ENCODE measurements around the gene KCNJ10.

Gene KCNJ10

DNA sequence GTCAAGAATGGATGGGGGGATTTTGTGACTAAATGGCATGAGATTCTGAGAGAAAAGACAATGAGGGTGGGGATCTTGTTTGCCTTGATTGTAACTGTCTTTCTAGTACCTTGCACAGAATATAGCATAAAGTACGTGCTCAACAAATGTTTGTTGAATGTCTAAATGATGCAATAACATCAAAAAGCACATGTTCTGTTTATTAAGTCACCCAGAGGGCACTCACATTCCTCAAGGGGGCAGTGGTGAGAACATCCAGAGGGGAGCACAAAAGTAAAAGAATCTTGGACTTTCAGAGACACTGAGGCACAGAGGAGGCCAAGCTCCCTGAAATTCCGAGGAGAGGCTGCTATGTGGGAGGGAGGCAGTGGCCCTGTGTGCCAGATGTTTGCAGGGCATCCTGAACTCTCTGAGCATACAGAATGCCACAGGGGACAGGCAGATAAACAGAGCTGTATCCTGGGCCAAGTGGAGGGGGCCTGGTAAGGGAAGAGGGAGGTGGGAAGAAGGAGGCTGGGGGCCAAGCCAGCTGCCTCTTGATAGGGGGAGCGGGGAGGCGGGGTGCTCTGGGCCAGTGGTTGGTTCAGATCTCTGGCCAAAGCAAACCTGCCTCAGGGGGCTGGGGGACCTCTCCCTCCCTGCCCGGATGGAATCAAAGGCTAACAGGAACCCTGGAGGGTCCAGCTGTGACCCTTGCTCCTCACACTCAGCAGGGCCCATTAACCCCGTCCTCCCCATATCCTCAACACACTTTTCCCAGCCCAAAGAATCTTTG, 39.1 kb upstream of the KCNJ10 start:
- DNase-seq (ENCODE audit: insufficient read length), result no peak
- TF ChIP-seq POLR2A (IDR thresholded peaks at IDR 0.05; ENCODE audit: low read depth, low read length), result no peak
- no peak for TF ChIP-seq TAF1 (IDR thresholded peaks at IDR 0.05; ENCODE audit: borderline replicate concordance, low read depth, low read length)
- TF ChIP-seq POLR2AphosphoS5 (IDR thresholded peaks at IDR 0.05; ENCODE audit: low read depth, low read length), result no peak

GRCh38 chr1:160107512-160107911, 37.6 kb upstream of the KCNJ10 start:
- FAIRE-seq (no peak), DNase-seq (ENCODE audit: insufficient read length) (no peak)
- TF ChIP-seq TAF1 (IDR thresholded peaks at IDR 0.05; ENCODE audit: borderline replicate concordance, low read depth, low read length), result no peak
- TF ChIP-seq POLR2AphosphoS5 (IDR thresholded peaks at IDR 0.05; ENCODE audit: low read depth, low read length), result no peak
- TF ChIP-seq POLR2A (IDR thresholded peaks at IDR 0.05; ENCODE audit: low read depth, low read length), result no peak

More for the DNA sequence above, 39.1 kb upstream of the KCNJ10 start:
- peak; percentile 40 for FAIRE-seq

GRCh38 chr1:160105155-160105554, 35.2 kb upstream of the KCNJ10 start:
- DNase-seq (ENCODE audit: insufficient read length) (no peak), FAIRE-seq (no peak)
- TF ChIP-seq TAF1 (IDR thresholded peaks at IDR 0.05; ENCODE audit: borderline replicate concordance, low read depth, low read length), result no peak
- TF ChIP-seq POLR2A (IDR thresholded peaks at IDR 0.05; ENCODE audit: low read depth, low read length), result no peak
- no peak for TF ChIP-seq POLR2AphosphoS5 (IDR thresholded peaks at IDR 0.05; ENCODE audit: low read depth, low read length)

DNA sequence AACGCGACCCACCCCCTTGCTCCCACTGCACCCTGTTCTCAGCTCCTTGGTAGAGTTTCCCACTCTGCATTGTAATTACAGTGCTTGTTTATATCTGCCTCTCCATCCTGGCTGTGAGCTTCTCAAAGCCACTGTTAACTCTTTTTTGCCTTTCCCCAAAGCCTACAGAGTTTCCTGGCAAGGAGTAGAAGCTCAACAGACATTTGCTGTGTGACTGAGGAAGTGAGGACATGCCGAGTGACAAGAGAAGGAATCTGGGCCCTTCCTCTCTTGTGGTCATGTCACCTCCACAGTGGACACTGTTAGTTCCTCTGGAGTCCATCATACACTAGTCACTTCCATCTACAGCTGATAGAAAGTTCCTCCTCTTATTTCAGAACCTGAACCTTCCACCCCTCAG, 34.5 kb upstream of the KCNJ10 start:
- TF ChIP-seq POLR2AphosphoS5 (IDR thresholded peaks at IDR 0.05; ENCODE audit: low read depth, low read length) (no peak), TAF1 (IDR thresholded peaks at IDR 0.05; ENCODE audit: borderline replicate concordance, low read depth, low read length) (no peak), POLR2A (IDR thresholded peaks at IDR 0.05; ENCODE audit: low read depth, low read length) (no peak)
- FAIRE-seq, result no peak

DNA sequence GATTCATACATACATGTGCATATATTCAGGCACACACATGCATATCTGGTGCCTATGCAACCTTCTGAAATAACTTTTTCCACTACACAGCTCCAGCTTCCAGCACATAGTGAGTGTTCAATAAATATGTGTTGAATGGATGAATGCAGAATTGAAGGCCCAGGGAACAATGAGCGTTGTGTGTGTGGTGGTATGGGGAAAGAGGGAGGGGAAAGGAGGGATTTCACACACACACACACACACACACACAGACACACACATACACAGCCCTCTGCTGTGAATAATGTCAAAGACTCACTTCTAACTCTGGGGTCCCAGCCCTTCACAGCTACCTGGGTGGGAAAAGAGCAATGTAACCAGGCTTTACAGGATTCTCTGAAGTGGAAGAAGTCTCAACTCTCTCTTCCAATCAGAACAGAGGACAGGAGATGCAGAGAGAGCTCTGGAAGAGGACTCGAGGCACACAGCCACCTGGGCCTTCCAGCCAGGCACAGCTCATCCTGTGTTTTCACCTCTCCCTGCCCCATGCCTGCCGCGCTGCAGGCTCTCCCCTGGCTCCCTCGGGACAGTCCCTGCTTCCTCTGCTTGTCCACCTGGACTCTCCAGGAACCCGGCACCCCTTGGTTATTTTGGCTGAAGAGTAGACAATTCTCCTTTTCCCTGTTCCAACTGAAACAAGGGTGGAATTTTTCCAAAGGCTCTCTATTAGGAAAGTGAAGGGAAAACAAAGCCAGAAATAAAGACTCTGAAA, 33.9 kb upstream of the KCNJ10 start:
- DNase-seq (ENCODE audit: insufficient read length) (no peak), FAIRE-seq (no peak)
- TF ChIP-seq POLR2A (IDR thresholded peaks at IDR 0.05; ENCODE audit: low read depth, low read length), result no peak

More for the DNA sequence above, 34.5 kb upstream of the KCNJ10 start:
- DNase-seq (ENCODE audit: insufficient read length), result no peak

DNA sequence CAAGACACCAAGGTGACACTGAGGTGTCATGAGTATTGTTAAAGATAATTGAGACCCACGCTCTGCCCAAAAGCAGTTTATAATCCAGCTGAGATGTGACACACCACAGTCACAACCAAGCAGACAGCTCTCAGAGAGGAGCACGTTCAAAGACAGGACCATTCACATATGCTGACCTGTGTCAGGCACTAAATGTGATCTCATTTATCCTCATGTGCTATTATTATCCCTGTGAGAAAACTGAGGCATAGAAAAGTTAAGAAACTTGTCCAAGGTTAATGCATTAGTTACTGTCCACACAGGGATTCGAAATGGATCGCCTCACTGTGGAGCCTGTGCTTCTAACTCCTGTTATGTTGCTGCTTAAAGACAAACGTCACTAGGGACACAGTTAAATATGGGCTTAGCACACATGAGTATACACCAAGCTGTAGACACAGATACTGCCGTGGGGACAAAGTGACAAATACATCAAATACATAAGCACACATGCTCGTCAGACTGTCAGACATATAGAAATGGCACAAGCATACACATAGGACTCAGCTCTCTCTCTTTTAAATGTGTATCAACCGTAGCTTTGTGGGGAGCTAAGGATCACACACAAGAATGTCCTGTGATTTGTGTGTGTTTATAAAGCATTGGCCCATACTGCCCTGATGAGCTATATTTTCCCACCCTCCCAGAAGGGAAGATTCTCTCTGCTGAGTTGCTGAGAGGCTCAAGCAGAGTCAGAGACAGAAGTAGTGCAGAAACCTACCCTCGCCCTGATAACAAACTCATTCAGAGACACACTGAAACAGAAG, 32.0 kb upstream of the KCNJ10 start:
- TF ChIP-seq POLR2A (IDR thresholded peaks at IDR 0.05; ENCODE audit: low read depth, low read length), result no peak
- no peak for TF ChIP-seq POLR2AphosphoS5 (IDR thresholded peaks at IDR 0.05; ENCODE audit: low read depth, low read length)
- no peak for TF ChIP-seq TAF1 (IDR thresholded peaks at IDR 0.05; ENCODE audit: borderline replicate concordance, low read depth, low read length)
- FAIRE-seq (peak; percentile 76), DNase-seq (ENCODE audit: insufficient read length) (no peak)

DNA sequence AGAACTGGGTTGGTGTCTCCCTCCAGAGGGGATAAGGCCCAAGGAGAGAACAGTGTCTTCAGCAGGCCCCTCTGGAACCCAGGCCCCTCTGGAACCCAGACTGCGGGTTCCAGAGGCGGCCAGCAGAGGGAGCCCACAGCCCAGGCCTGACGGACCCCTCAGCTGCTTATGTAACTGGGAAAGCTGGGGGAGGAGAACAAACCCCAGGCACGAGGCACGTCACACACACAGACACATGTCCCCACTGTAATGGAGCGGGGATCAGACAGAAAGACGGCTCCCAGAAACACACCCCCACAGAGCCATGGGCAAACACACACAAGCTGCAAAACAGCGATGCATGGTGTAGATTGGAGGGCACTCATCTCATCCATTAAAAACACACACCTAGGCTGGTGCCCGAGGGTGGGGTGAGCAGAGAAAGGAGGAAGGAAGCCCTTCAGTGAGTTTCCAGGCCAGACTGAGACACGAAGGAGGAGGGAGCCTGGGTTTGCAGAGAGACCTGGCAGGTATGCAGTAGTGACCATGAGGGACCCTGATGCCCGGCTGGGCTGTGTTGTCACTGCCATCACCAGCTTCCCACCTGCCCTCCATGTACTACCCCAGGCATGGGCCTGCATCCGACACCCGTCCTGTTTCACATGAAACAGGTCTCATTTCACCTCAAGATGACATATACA, 31.2 kb upstream of the KCNJ10 start:
- FAIRE-seq (peak; percentile 92), DNase-seq (ENCODE audit: insufficient read length) (peak; percentile 83)
- TF ChIP-seq POLR2AphosphoS5 (IDR thresholded peaks at IDR 0.05; ENCODE audit: low read depth, low read length), result no peak
- no peak for TF ChIP-seq POLR2A (IDR thresholded peaks at IDR 0.05; ENCODE audit: low read depth, low read length)
- no peak for TF ChIP-seq TAF1 (IDR thresholded peaks at IDR 0.05; ENCODE audit: borderline replicate concordance, low read depth, low read length)

GRCh38 chr1:160099716-160100375, 29.9 kb upstream of the KCNJ10 start:
- TF ChIP-seq TAF1 (IDR thresholded peaks at IDR 0.05; ENCODE audit: borderline replicate concordance, low read depth, low read length) (no peak), POLR2AphosphoS5 (IDR thresholded peaks at IDR 0.05; ENCODE audit: low read depth, low read length) (no peak), POLR2A (IDR thresholded peaks at IDR 0.05; ENCODE audit: low read depth, low read length) (no peak)
- FAIRE-seq (no peak), DNase-seq (ENCODE audit: insufficient read length) (no peak)

- FAIRE-seq, result no peak
- DNase-seq (ENCODE audit: insufficient read length), result peak; percentile 96
- TF ChIP-seq POLR2A (IDR thresholded peaks at IDR 0.05; ENCODE audit: low read depth, low read length) (peak; percentile 31; the same call in 1 of the 2 replicates), POLR2AphosphoS5 (IDR thresholded peaks at IDR 0.05; ENCODE audit: low read depth, low read length) (no peak), TAF1 (IDR thresholded peaks at IDR 0.05; ENCODE audit: borderline replicate concordance, low read depth, low read length) (peak; percentile 32; the same call in 1 of the 2 replicates)
Measured at GRCh38 chr1:160098852-160099561, 29.0 kb upstream of the KCNJ10 start.
